IPS DF 4.7 (cell line): ENCODE data around the gene IFFO2.
"Not testable (repeated sequence)": the region's sequence is repeated elsewhere in the genome, so short reads cannot be mapped to it uniquely, and the experiment has no call there.

Experiments used
- DNase-seq: peaks from one replicate; pipeline ENCODE4 v3.0.0-alpha.2; 2013; ENCODE audit warnings: low spot score; ENCODE audit errors: extremely low read depth

The IFFO2 gene

DNA sequence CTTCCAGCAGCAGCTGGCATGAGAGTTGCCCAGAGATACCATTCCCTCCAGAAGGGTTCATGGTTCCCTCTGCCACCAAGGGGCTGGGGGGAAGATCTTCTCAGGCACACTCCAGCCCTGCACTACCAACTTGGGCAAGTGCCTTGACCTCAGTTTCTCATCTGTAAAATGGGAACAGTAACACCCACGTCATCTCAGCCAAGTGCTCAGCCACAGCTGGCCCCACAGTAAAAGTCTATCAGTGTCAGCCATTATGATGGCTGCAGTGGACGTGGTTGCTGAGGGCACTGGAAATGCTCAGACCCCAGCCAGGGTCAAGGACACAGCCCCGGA is 80.7 kb downstream of the IFFO2 start:
- no peak for DNase-seq

GRCh38 chr1:18875107-18875795 is 81.2 kb downstream of the IFFO2 start:
- DNase-seq, result peak; percentile 64

GRCh38 chr1:18874600-18874999 is 81.9 kb downstream of the IFFO2 start:
- DNase-seq, result no peak

- no peak for DNase-seq
Measured at GRCh38 chr1:18874036-18874435, 82.4 kb downstream of the IFFO2 start.

DNA sequence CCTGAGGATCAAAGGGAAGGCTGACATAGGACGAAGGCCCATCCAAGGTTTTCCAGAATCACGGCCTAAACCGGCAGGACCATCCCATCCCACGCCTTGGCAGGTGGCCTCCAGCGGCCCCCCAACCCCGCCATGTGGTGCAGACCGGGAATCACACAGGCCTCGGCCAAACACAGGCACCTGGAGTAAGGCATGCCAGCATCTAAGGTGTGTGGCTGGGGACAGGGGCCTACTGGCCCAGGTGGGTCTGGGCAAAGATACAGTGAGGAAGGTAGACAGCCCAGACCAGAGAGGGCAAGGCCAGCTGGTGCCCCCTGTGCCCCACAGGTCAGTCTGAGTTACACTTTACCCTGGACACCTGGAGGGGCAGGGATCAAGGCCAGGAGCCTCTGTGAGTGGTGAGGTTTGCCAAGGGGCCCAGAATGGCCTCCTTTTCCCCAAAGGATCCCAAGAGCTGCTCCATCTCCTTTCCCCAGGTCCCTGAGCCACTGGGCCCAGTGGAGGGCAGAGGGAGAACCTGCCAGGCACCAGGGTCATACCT is 84.3 kb downstream of the IFFO2 start:
- DNase-seq, result no peak

DNA sequence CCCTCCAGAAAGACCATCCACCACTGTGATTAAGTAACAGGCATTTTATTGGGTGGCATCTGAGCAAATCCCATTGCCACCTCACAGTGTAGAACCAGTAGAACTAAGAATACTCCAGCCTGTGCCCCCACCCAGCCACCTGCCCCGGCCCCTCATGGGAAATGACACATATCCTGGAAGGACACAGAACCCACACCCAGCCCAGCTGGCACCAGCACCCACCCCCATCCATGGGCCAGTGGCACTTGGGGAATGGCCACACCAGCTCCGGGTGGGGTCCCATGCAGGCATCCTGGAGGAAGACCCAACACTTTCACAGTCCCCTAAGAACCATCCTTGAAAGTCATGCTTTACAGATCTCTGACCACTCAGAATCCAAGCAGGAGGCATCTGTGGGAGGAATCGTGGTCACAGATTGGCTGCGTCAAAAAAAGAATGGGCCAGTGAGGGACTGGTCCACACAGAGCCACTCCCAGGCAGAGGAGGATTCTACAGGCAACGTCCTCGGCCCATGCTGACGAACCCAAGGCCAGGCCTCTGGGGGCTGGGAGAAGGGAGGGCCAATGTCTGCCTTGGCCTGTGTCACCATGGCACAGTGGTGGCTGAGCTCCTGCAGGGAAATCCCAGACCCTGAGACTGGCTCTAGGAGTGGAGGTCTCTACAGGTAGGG is 84.9 kb downstream of the IFFO2 start:
- DNase-seq, result no peak

GRCh38 chr1:18870957-18871356 is 85.5 kb downstream of the IFFO2 start:
- no peak for DNase-seq

GRCh38 chr1:18870595-18870865 is 85.9 kb downstream of the IFFO2 start:
- DNase-seq, result not testable (repeated sequence)

DNA sequence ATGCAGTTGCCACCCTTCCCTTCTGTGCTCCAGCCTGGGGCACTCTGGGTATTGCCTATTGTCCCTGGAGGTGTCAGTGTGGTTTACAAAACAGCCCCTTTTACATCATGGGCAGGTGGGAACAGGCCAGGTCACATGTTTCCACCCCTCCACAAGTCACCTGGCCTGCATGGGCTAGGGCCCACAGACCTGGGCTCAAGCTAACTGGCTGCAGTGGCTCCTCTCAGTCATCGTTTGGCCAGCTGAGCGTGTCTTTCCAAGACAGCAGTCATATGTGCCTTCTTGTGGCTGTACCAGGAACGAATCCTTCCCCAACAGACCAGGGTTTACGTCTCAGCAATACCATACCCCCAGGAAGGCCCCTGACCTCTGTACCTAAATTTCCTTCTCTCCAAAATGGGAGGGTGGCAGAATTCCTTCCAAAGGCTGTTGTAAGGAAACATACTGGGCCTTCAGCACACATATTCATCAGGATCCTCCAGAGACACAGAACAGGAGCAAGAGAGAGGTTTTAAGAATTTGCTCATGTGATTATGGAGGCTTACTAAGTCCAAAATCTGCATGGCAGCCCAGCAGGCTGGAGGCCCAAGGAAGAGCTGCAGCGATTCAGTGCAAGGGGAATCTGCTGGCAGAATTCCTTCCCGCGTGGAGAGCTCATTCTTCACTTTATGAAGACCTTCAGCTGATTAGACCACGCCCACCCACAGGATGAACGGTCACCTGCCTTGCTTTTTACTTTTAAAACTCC is 86.5 kb downstream of the IFFO2 start:
- DNase-seq, result no peak

DNA sequence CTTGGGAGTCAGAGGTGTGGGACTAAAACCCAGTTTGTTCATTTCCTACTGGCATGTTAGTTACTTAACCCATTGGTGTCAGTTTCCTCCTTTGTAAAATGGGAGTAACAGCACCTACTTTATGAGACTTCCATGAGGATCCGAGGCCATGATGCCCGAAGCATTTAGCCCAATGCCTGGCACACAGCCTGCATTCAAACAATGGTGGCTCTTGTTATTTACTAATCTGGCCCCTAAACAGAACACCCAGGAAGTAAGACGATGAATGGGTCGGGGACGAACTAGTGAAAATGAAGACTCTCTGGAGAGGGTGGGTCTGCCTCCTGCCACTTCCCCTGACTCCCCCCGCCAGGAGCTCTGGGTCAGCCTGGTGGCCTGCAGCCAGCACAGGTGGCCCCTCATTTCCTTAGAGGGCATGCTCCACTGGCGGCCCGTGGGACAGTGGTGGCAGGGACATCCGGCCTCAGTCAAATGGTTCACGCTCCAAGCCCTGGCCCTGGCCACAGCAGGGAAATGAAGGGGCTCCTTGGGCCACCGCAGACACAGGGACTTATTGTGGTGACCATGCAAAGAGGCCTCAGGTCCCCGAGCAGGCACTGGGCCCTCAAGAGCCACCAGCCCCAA is 87.6 kb downstream of the IFFO2 start:
- DNase-seq, result no peak

DNA sequence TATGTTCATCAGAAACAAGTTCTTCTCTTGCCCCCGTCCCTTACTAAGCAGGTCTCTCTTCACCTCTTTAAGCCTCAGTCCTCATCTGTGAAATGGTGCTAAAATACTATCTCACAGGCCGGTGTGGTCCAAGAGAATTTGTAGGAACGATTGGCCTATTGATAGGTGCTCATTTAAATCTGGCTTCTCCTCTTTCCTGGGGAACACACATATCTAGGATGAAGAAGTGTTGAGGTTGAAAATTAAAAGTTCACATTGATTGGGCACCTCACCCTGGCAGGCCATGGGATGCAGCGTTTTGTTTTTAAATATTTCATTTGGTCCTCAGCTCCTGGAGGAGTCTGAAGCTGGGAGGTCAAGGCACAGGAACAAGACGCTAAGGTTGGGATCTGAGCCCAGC is 88.1 kb downstream of the IFFO2 start:
- no peak for DNase-seq

DNA sequence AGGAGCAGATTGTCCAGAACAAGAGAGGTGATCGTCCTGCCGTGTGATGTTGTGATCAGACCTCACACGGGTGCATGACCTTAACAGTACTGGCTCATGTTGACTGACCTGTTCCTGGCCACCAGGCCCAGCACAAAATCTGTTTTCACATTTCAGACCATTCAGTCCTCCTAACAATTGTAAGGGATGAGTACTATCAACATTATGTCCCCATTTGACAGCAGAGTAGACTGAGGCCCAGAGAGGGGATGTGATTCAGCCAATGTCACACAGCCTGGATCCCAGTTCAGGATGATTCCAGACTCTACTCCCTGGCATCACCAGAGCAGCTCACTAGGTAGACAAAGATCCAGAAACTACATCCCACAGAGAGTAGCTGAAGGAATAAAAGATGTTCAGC is 89.6 kb downstream of the IFFO2 start:
- no peak for DNase-seq

- no peak for DNase-seq
Measured at GRCh38 chr1:18866314-18866713, 90.2 kb downstream of the IFFO2 start.

DNA sequence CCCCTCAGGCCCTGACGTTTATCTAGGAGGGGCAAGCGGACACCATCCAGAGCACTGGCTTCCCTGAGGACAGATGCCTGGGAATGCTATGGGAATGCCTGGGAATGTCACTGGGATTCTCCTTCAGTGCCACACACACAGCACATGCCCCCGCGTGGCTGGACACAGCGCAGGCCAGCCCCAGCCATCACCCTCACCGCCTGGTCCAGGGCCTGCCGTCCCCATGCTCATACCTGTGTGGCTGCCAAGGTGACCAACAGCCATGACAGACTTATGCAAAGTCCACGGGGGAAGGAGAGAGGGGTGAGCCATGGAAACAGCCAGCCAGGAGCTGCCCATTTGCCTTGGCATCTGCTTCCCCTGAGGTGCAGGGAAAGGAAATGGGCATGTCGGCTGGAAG is 91.3 kb downstream of the IFFO2 start:
- DNase-seq, result no peak

- no peak for DNase-seq
Measured at GRCh38 chr1:18861590-18861989, 94.9 kb downstream of the IFFO2 start.

DNA sequence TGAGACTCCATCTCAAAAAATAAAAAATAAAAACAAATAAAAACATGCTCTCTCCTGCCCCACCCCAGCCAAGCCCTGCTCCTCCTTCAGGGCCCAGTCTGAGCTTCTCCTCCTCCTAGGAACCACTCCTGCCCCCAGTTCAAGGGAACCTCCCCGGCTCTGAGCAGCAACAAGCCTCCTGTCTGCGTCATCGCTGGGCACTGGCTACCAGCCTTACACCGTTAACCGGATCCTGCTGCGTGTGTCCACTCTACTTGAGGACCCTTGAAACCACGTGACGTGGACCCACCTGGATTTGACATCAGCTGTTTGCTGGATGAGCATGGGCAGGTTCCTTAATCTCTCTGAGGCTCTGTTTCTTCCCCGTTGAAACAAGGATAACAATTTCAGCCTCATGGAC is 95.4 kb downstream of the IFFO2 start:
- no peak for DNase-seq

DNA sequence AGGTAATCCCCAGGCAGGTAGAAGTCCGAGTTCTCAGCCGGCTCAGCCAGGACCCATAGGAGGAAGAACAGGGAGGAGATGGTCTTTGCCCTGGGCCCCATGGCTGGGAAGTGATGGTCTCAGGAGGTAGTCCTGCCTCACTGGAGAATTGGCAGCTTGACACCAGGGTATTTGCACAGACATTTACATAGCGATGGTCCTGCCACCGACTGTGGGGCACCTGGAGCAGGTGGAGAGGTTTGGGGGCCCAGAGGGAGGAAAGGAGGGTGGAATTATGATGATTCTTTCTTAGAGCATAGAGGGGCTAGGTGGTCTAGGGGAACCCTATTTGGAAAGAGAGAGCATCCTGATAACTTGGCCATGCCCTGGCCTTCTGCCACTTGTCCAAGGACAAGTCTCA is 96.9 kb downstream of the IFFO2 start, which contains the start of gene TAS1R2:
Gene TAS1R2, minus strand, starts transcription at position 101 of the 400 bp plus-strand sequence. Its CDS starts 0 bp downstream, at position 101.
- no peak for DNase-seq

DNA sequence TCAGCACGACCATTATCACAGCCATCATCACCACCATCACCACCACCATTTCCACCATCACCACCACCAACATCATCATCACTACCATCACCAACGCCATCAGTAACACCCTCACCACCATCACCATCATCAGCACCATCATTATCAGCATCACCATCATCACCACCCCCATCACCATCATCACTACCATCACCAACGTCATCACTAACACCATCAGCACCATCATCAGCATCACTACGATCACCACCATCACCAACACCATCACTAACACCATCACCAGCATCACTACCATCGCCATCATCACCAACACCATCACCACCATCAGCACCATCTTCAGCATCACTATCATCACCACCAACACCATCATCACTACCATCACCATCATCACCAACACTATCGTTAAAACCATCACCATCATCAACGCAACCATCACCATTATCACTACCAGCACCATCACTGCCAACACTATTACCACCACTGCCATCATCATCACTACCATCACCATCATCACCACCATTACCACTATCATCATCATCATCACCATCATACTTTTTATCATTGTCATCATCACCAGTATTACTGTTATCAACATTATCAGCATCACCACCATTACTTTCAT is 98.3 kb downstream of the IFFO2 start:
- no peak for DNase-seq

DNA sequence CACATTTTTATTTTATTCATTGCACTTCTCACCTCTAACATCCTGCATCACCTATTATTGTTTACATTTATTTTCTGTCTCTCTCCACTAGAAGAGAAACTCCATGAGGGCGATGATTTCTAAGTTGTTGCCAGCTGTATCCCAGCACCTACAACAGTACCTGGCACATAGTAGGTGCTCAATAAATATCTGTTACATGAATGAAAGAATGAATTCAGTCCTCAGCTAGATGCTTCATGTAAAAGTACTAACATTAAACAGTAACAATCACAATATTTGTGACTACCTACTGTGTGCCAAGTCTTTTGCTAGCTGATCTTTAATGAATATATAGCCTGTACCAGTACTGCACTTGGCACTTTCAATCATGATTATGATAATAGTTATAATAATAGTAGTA is 100.0 kb downstream of the IFFO2 start:
- DNase-seq, result no peak

DNA sequence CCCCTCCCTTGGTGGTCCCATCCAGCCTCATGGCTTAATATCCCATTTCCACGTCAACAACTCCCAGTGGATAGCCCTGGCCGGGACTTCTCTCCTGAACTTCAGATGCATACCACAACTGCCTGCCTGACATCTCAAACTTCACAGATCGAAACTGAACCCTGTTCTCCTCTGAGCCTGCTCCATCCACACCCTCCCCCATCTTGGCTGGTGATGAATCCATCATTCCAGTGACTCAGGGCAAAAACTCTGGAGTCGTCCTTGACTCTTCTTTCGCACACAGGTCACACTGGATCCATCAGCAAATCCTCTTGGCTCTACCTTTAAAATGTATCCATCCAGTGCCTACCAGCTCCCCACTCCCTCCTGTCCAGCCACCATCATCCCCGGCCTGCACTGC is 100.9 kb downstream of the IFFO2 start:
- no peak for DNase-seq

GRCh38 chr1:18854331-18855025 is 102.0 kb downstream of the IFFO2 start:
- no peak for DNase-seq
